Measurements from ENCODE around the gene P2RX4. TPM values are rescaled to one million over a fixed set of nuclear protein-coding genes. Genes with fewer than 3 reads are reported as not detected.
A peak's percentile ranks its signal among the peaks of the same experiment; 100 is the strongest.
"Not testable (repeated sequence)": the region's sequence is repeated elsewhere in the genome, so short reads cannot be mapped to it uniquely, and the experiment has no call there.

Gene P2RX4
- total and polyA plus RNA-seq, 2 of the 13 experiments (the other 11 are each of a cell fraction or from before 2014, with no cell fraction given): 13.8 to 30.8 TPM

GRCh38 chr12:121226871-121227270, 16.9 kb downstream of the P2RX4 start:
- H3K79me2 ChIP-seq (ENCODE audit: insufficient read depth, low read length); H3K27me3 ChIP-seq (ENCODE audit: control insufficient read depth in 1 of 2, insufficient read depth in 2 of 2, low read length in 2 of 2); in situ Hi-C loops (cut with HindIII; ENCODE audit: extremely low pct_ligation_motif_present, low pct_unique_long_range_greater_than_20kb); BruUV-seq (replicated peaks); H3K4me3 ChIP-seq (replicated peaks in 1 of 3; ENCODE audit: insufficient read depth in 1 of 3, low read depth in 2 of 3, low read length in 3 of 3); H3K9me3 ChIP-seq (ENCODE audit: low read length); H4K20me1 ChIP-seq (ENCODE audit: insufficient read depth, low read length); FAIRE-seq; CTCF ChIA-PET (ENCODE audit: low intra/inter-chr PET ratio, low total read pairs); intact Hi-C loops (cut with micrococcal nuclease; ENCODE audit: unreplicated experiment); H3K36me3 ChIP-seq (replicated peaks in 1 of 2; ENCODE audit: control insufficient read depth in 1 of 2, insufficient read depth in 2 of 2, low read length in 2 of 2); DNase-seq (ENCODE audit: low spot score): not testable (repeated sequence)
- 96% methylated on average over 8 of the region's 8 CpGs for WGBS (ENCODE audit: low lambda C conversion rate)
- peak overlapping the region; percentile 74 for H3K27ac ChIP-seq (ENCODE audit: extremely low read length, insufficient read depth, low read length)
- ATAC-seq: peak; percentile 17
- POLR2A ChIA-PET: interaction anchor here (1.0 kb wide), 1 partner anchor 110 kb away, joined by 3 read pairs; no protein-coding TSS in a partner anchor
- peak overlapping the region; percentile 57; the same call in 1 of the 2 replicates for H3K9ac ChIP-seq (ENCODE audit: insufficient read depth, low read depth, low read length)
- peak overlapping the region; percentile 17 for H2AFZ ChIP-seq (ENCODE audit: low read length)
- peak overlapping the region; percentile 58; the same call in 1 of the 2 replicates for H3K4me2 ChIP-seq (ENCODE audit: low read depth, low read length)
- peak; percentile 65; the same call in 1 of the 2 replicates for TF ChIP-seq ZNF770 (CRISPR knock-in tag; IDR thresholded peaks at IDR 0.05)
- 0 out of 2 replicates have a peak, but pooled peaks have one; percentile 29 for TF ChIP-seq HDAC1 (CRISPR knock-in tag; IDR thresholded peaks at IDR 0.05)
- H3K4me1 ChIP-seq (ENCODE audit: insufficient read depth, low read length): peaks cover 31% of the 10 kb centered on the region

GRCh38 chr12:121227294-121227693, 17.4 kb downstream of the P2RX4 start:
- BruUV-seq (replicated peaks): no TSS peak
- Histone ChIP-seq H3K4me2 (ENCODE audit: low read depth, low read length) (peak overlapping the region; percentile 58), H3K79me2 (ENCODE audit: insufficient read depth, low read length) (no peaks in the 10 kb centered on the region), H4K20me1 (ENCODE audit: insufficient read depth, low read length) (no peaks in the 10 kb centered on the region), H3K9me3 (ENCODE audit: low read length) (no peaks in the 10 kb centered on the region), H3K9ac (ENCODE audit: insufficient read depth, low read depth, low read length) (peak overlapping the region; percentile 57; the same call in 1 of the 2 replicates), H3K27me3 (ENCODE audit: control insufficient read depth in 1 of 2, insufficient read depth in 2 of 2, low read length in 2 of 2) (no peaks in the 10 kb centered on the region), H3K36me3 (replicated peaks in 1 of 2; ENCODE audit: control insufficient read depth in 1 of 2, insufficient read depth in 2 of 2, low read length in 2 of 2) (peaks cover 2 to 5% of the 10 kb centered on the region in 2 experiments; a peak in 2 of 5 replicates), H2AFZ (ENCODE audit: low read length) (peak overlapping the region; percentile 17), H3K4me3 (replicated peaks in 1 of 3; ENCODE audit: insufficient read depth in 1 of 3, low read depth in 2 of 3, low read length in 3 of 3) (peak overlapping the region in 1 of 3 experiments; percentile 27; a peak in 1 of 6 replicates), H3K4me1 (ENCODE audit: insufficient read depth, low read length) (peaks cover 31% of the 10 kb centered on the region), H3K27ac (ENCODE audit: extremely low read length, insufficient read depth, low read length) (peak overlapping the region; percentile 74)
- CTCF ChIA-PET (ENCODE audit: low intra/inter-chr PET ratio, low total read pairs): no interaction called here
- FAIRE-seq: peak; percentile 72
- peak; percentile 63 for DNase-seq (ENCODE audit: low spot score)
- WGBS (ENCODE audit: low lambda C conversion rate): 13% methylated on average over 4 of the region's 9 CpGs
- intact Hi-C loops (cut with micrococcal nuclease; ENCODE audit: unreplicated experiment) (no loop called here), in situ Hi-C loops (cut with HindIII; ENCODE audit: extremely low pct_ligation_motif_present, low pct_unique_long_range_greater_than_20kb) (no loop called here)
- peak; percentile 75 for ATAC-seq
- POLR2A ChIA-PET: interaction anchor here (1.0 kb wide), 1 partner anchor 110 kb away, joined by 3 read pairs; no protein-coding TSS in a partner anchor
- TF ChIP-seq LCORL (IDR thresholded peaks at IDR 0.05) (no peak), LCORL (CRISPR knock-in tag; IDR thresholded peaks at IDR 0.05) (no peak), HOXA5 (CRISPR knock-in tag; IDR thresholded peaks at IDR 0.05) (no peak), RCOR2 (CRISPR knock-in tag; IDR thresholded peaks at IDR 0.05) (no peak), MED13 (CRISPR knock-in tag; IDR thresholded peaks at IDR 0.05) (no peak), NR2F2 (IDR thresholded peaks at IDR 0.05; ENCODE audit: borderline replicate concordance, low read depth) (peak; percentile 44; the same call in 1 of the 2 replicates), KLF11 (CRISPR knock-in tag; IDR thresholded peaks at IDR 0.05) (no peak), ZNF331 (CRISPR knock-in tag; IDR thresholded peaks at IDR 0.05) (peak; percentile 41; the same call in 1 of the 2 replicates), ZNF556 (CRISPR knock-in tag; IDR thresholded peaks at IDR 0.05; ENCODE audit: borderline replicate concordance) (0 out of 2 replicates have a peak, but pooled peaks have one; percentile 27), SATB2 (CRISPR knock-in tag; IDR thresholded peaks at IDR 0.05) (no peak), TBX3 (IDR thresholded peaks at IDR 0.05; ENCODE audit: borderline replicate concordance) (no peak)
